GM18511 (cell line): ENCODE results near the gene KLHL9.

Experiments
- ATAC-seq: cut with Tn5 transposase; IDR thresholded peaks from one replicate; pipeline ENCODE4 v1.9.1; 2021; ENCODE audit warnings: mild to moderate bottlenecking, moderate library complexity; ENCODE audit not compliant: unreplicated experiment

Gene KLHL9

GRCh38 chr9:21320465-21320864 lies 14.7 kb downstream of the KLHL9 start:
- no peak for ATAC-seq

GRCh38 chr9:21317956-21318923 lies 17.0 kb downstream of the KLHL9 start:
- ATAC-seq, result peak; percentile 82

- no peak for ATAC-seq
Measured at GRCh38 chr9:21316860-21317259, 18.3 kb downstream of the KLHL9 start.

- ATAC-seq, result no peak
Measured at GRCh38 chr9:21316032-21316842, 19.0 kb downstream of the KLHL9 start.

- ATAC-seq, result no peak
Measured at GRCh38 chr9:21314152-21314551, 21.1 kb downstream of the KLHL9 start.

- no peak for ATAC-seq
Measured at GRCh38 chr9:21311889-21312288, 23.3 kb downstream of the KLHL9 start.

GRCh38 chr9:21305213-21305612 lies 30.0 kb downstream of the KLHL9 start, which contains the start of gene IFNA5:
IFNA5 (minus strand) TSS chr9:21305313; CDS start chr9:21305256, 57 bp downstream.
- no peak for ATAC-seq

GRCh38 chr9:21295992-21296391 lies 39.2 kb downstream of the KLHL9 start:
- ATAC-seq, result no peak

- ATAC-seq, result peak; percentile 88
Measured at GRCh38 chr9:21294904-21295538, 40.2 kb downstream of the KLHL9 start.

- peak; percentile 59 for ATAC-seq
Measured at GRCh38 chr9:21294364-21294774, 40.8 kb downstream of the KLHL9 start.

GRCh38 chr9:21289848-21290247 lies 45.4 kb downstream of the KLHL9 start:
- no peak for ATAC-seq

GRCh38 chr9:21287280-21287679 lies 47.9 kb downstream of the KLHL9 start:
- ATAC-seq, result no peak

- ATAC-seq, result no peak
Measured at GRCh38 chr9:21286659-21287058, 48.5 kb downstream of the KLHL9 start.

GRCh38 chr9:21286099-21286498 lies 49.1 kb downstream of the KLHL9 start:
- ATAC-seq, result no peak

- ATAC-seq, result no peak
Measured at GRCh38 chr9:21281275-21281674, 53.9 kb downstream of the KLHL9 start.
